ENCODE data around the gene CLCF1.

Gene CLCF1

GRCh38 chr11:67357831-67358670 lies 15.3 kb downstream of the CLCF1 start:
- Histone ChIP-seq H3K36me3 (ENCODE audit: control insufficient read depth, low read length) (peaks cover 19% of the 10 kb centered on the region), H3K27me3 (ENCODE audit: control insufficient read depth, low read length) (no peaks in the 10 kb centered on the region), H3K4me2 (ENCODE audit: low read length) (peak overlapping the region; percentile 92), H3K9me2 (replicated peaks; ENCODE audit: control insufficient read depth, low read length) (no peaks in the 10 kb centered on the region), H3F3A (ENCODE audit: control insufficient read depth, insufficient read depth) (peaks cover 17% of the 10 kb centered on the region), H3K27ac (ENCODE audit: low read depth, low read length) (0 out of 2 replicates have a peak overlapping the region, but pooled peaks have one; percentile 99), H4K20me1 (ENCODE audit: control insufficient read depth, insufficient read depth, low read depth, low read length) (no peaks in the 10 kb centered on the region), H3K79me2 (ENCODE audit: control insufficient read depth, low read length) (peaks cover 27% of the 10 kb centered on the region), H3K4me3 (ENCODE audit: low read length) (no peak overlapping the region), H3K9me3 (ENCODE audit: control insufficient read depth, insufficient read depth, low read length) (no peaks in the 10 kb centered on the region), H3K4me1 (ENCODE audit: control insufficient read depth, low read length) (peaks cover 66% of the 10 kb centered on the region)
- TF ChIP-seq CTCF (IDR thresholded peaks at IDR 0.05; ENCODE audit: low read depth, low read length, poor library complexity, severe bottlenecking) (no peak), EZH2phosphoT487 (IDR thresholded peaks at IDR 0.05; ENCODE audit: borderline replicate concordance, low read length) (no peak)

GRCh38 chr11:67356864-67357561 lies 16.4 kb downstream of the CLCF1 start:
- Histone ChIP-seq H3K4me3 (ENCODE audit: low read length) (peak overlapping the region; percentile 82), H4K20me1 (ENCODE audit: control insufficient read depth, insufficient read depth, low read depth, low read length) (no peaks in the 10 kb centered on the region), H3F3A (ENCODE audit: control insufficient read depth, insufficient read depth) (peaks cover 17% of the 10 kb centered on the region), H3K4me2 (ENCODE audit: low read length) (peak overlapping the region; percentile 92), H3K9me2 (replicated peaks; ENCODE audit: control insufficient read depth, low read length) (no peaks in the 10 kb centered on the region), H3K4me1 (ENCODE audit: control insufficient read depth, low read length) (peaks cover 59% of the 10 kb centered on the region), H3K9me3 (ENCODE audit: control insufficient read depth, insufficient read depth, low read length) (no peaks in the 10 kb centered on the region), H3K36me3 (ENCODE audit: control insufficient read depth, low read length) (peaks cover 21% of the 10 kb centered on the region), H3K79me2 (ENCODE audit: control insufficient read depth, low read length) (peaks cover 35% of the 10 kb centered on the region), H3K27me3 (ENCODE audit: control insufficient read depth, low read length) (no peaks in the 10 kb centered on the region), H3K27ac (ENCODE audit: low read depth, low read length) (peak overlapping the region; percentile 99)
- peak; percentile 98 for TF ChIP-seq CTCF (IDR thresholded peaks at IDR 0.05; ENCODE audit: low read depth, low read length, poor library complexity, severe bottlenecking)
- TF ChIP-seq EZH2phosphoT487 (IDR thresholded peaks at IDR 0.05; ENCODE audit: borderline replicate concordance, low read length): no peak

GRCh38 chr11:67356387-67356863 lies 17.0 kb downstream of the CLCF1 start:
- no peaks in the 10 kb centered on the region for H3K27me3 ChIP-seq (ENCODE audit: control insufficient read depth, low read length)
- H3F3A ChIP-seq (ENCODE audit: control insufficient read depth, insufficient read depth): peaks cover 17% of the 10 kb centered on the region
- H3K9me2 ChIP-seq (replicated peaks; ENCODE audit: control insufficient read depth, low read length): no peaks in the 10 kb centered on the region
- H3K36me3 ChIP-seq (ENCODE audit: control insufficient read depth, low read length): peaks cover 25% of the 10 kb centered on the region
- no peaks in the 10 kb centered on the region for H3K9me3 ChIP-seq (ENCODE audit: control insufficient read depth, insufficient read depth, low read length)
- no peak for TF ChIP-seq CTCF (IDR thresholded peaks at IDR 0.05; ENCODE audit: low read depth, low read length, poor library complexity, severe bottlenecking)
- no peak for TF ChIP-seq EZH2phosphoT487 (IDR thresholded peaks at IDR 0.05; ENCODE audit: borderline replicate concordance, low read length)
- H3K4me2 ChIP-seq (ENCODE audit: low read length): peak overlapping the region; percentile 92
- no peaks in the 10 kb centered on the region for H4K20me1 ChIP-seq (ENCODE audit: control insufficient read depth, insufficient read depth, low read depth, low read length)
- H3K4me1 ChIP-seq (ENCODE audit: control insufficient read depth, low read length): peaks cover 57% of the 10 kb centered on the region
- H3K79me2 ChIP-seq (ENCODE audit: control insufficient read depth, low read length): peaks cover 41% of the 10 kb centered on the region
- H3K4me3 ChIP-seq (ENCODE audit: low read length): peak overlapping the region; percentile 82
- H3K27ac ChIP-seq (ENCODE audit: low read depth, low read length): peak overlapping the region; percentile 99
